ENCODE measurements around the gene PHLDB3.

DNA sequence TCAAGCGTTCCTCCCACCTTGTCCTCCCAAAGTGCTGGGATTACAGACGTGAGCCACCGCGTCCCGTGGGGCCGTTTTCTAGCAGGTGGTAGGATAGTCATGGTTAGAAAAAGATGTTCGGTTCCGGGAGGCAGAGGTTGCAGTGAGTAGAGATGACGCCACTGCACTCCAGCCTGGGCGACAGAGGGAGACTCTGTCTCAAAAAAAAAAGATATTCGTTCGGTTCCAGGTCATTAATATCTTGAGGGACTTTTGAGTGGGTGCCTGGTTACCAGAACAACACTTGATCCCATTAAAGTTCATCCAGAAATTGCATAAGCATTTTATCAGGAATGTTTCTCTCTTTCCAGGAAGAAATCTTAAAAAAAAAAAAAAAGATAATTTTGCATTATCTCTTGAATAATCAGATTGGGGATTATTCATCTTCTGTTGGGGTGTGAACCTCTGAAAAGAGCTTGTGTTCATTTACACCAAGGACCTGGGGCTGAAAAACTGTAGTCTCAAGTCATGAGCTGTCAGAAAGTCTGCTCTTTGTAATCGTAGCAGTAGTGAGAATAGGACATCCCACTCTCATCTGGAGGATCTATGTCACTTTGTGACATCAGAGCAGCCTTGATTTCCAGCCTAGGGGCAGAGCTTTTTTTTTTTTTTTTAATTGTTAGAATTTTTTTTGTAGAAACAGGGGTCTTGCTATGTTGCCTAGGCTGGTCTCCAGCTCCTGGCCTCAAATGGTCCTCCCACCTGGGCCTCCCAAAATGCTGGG lies 23.5 kb upstream of the PHLDB3 start:
- TF ChIP-seq, protein P1, sequence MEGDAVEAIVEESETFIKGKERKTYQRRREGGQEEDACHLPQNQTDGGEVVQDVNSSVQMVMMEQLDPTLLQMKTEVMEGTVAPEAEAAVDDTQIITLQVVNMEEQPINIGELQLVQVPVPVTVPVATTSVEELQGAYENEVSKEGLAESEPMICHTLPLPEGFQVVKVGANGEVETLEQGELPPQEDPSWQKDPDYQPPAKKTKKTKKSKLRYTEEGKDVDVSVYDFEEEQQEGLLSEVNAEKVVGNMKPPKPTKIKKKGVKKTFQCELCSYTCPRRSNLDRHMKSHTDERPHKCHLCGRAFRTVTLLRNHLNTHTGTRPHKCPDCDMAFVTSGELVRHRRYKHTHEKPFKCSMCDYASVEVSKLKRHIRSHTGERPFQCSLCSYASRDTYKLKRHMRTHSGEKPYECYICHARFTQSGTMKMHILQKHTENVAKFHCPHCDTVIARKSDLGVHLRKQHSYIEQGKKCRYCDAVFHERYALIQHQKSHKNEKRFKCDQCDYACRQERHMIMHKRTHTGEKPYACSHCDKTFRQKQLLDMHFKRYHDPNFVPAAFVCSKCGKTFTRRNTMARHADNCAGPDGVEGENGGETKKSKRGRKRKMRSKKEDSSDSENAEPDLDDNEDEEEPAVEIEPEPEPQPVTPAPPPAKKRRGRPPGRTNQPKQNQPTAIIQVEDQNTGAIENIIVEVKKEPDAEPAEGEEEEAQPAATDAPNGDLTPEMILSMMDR (conservative IDR thresholded peaks at IDR 0.05; ENCODE audit: low read length): no peak
- TF ChIP-seq EZH2phosphoT487 (IDR thresholded peaks at IDR 0.05; ENCODE audit: borderline replicate concordance): no peak

Measured in Loucy (cell line).